HG03039 (cell line): Measurements from ENCODE around the gene FXYD4.
"Not testable (repeated sequence)": the region's sequence is repeated elsewhere in the genome, so short reads cannot be mapped to it uniquely, and the experiment has no call there.

ENCODE experiments used
- ATAC-seq: cut with Tn5 transposase; IDR thresholded peaks from one replicate; pipeline ENCODE4 v1.9.1; 2021; ENCODE audit warnings: mild to moderate bottlenecking, moderate library complexity; ENCODE audit not compliant: unreplicated experiment

The FXYD4 gene

GRCh38 chr10:43374194-43374593 lies 2.8 kb downstream of the FXYD4 start:
- no peak for ATAC-seq

- no peak for ATAC-seq
Measured at GRCh38 chr10:43375401-43376020, 4.1 kb downstream of the FXYD4 start.

DNA sequence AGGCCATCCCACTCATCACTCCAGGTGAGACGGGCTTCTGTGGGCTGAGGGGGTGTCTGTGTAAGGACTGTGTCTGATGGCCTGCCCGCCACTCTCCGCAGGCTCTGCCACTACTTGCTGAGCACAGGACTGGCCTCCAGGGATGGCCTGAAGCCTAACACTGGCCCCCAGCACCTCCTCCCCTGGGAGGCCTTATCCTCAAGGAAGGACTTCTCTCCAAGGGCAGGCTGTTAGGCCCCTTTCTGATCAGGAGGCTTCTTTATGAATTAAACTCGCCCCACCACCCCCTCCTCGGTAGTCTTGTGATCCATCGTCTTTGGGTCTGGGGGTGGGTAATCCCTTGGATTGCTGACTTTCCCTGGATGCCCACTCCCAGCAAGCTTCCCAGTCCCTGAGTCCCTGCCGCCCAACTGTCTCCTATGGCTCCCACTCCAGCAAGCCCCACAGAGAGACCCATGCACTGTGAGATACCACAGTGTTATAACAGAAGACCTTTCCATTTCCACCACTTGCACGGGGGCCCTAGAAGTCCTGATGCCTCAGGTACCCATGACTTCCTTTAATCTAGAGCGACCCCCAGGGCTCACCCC lies 4.7 kb downstream of the FXYD4 start:
- no peak for ATAC-seq

DNA sequence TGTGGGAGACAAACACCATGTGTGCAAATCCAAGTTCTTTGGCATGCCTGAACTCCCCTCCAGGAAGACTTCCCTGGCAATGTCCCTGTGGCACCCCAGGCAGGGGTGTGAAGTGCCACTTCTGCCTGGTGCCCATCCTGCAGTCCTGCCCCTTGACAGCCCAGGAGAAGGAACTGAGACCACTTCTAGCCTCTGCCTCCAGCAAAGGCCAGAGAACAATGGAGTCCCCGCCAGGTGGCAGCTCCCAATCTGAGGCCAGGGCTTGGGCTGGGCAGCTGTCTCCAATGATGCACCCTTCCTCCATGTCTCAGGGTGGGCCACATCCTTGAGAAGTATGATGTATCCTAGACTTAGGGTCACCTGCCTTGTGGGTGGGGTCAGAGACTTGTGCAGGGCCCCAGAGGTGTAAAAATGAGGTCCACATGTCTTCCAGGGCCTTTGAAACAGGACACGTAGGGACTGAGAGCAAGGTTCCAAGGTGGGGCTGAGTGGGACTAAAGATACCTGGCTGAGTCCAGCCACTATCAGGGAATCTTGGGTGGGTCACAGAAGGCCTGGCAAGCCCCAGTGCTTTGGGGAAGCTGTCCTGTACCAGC lies 5.5 kb downstream of the FXYD4 start:
- no peak for ATAC-seq

- no peak for ATAC-seq
Measured at GRCh38 chr10:43377424-43377883, 6.0 kb downstream of the FXYD4 start.

- no peak for ATAC-seq
Measured at GRCh38 chr10:43380610-43381222, 9.3 kb downstream of the FXYD4 start.

DNA sequence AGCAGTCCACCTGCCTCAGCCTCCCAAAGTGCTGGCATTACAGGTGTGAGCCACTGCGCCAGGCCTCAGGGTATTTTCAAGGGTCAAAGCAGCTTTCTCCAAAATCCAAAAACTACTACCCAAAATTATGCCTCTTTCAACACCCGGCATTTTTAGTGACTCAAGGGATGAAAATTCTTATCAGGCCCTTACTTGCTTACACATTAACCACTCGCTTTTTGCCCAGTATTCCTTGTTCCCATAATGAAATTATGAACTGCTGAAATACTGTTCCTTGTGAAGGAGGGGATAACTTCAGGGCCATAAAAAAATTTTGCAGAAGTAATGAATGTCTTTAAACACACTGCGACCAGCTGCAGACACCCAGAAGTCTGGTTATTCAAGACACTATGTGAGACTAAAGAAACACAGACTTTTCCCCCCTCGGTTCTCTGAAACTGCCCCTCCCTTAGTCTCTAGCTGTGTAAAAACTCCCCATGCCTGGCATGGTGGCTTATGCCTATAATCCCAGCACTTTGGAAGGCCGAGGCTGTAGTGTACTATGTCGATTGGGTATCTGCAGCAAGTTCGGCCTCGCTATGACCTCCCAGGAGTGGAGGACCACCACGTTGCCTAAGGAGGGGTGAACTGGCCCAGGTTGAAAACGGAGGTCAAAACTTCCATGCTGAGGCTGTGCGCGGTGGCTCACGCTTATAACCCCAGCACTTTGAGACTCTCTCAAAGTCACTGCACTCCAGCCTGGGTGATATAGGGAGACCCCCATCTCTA lies 12.0 kb downstream of the FXYD4 start:
- no peak for ATAC-seq

DNA sequence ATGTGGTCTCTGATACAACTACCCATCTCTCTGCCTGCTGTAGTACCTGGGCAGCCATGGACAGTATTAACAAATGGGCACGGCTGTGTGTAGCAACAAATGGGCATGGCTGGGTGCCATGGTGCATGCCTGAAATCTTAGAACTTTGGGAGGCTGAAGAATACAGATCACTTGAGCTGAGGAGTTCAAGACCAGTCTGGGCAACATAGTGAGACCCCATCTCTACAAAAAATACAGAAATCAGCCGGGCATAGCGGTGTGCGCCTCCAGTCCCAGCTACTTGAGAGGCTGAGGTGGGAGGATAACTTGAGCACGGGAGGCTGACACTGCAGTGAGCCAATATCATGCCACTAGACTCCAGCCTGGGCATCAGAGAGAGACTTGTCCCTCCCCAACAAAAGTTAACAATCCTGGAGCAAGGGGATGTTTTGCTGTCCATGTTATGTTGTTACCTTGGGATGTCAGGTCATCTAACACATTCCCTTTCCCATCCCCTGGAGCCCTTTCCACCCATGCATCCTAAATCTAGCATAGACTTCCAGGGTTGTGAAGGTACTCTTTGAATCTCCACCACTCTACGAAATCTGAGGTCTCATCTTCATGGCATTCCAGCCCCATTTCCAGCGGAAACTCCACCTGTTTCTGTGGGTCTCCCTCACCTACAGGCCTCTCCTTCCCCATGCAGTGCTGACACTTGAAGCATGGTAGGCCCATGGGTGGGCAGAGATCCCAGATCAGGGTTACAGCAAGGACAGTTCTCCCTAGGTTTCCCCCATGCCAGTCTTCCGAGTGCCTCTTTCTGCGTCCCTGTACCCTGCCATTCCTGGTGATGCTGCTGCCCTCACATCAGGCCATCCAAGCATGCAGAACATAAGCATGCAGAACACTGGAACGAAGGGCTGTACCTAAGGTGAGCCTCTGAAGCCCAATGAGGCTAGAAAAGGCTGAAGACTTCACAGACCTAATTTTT lies 13.1 kb downstream of the FXYD4 start:
- no peak for ATAC-seq

DNA sequence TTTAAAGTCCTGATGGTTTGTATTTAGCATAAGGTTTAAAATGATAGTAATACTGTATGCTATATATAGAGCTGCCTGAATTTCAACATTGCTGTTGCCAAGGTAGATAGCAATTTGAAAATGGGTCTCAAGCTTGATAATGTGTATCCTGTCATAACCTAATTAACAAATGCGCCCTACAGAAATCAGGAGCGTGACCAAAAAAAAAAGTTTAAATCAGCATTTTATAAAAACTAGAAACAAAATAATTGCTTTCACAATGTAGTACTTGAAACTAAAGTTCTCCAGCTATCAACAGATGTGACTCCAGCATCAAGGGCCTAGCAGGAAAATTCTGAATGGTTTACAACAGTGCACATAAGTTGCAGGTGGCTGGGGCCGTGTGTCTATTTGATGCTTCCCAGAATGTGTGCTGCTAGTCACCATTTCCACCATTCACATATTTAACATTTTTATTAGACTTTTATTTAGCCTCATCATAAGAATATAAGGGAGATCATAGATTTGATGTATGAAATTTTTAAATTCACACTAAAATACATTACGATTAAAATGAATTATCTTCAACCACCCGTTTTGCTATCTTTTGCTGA lies 14.1 kb downstream of the FXYD4 start:
- ATAC-seq = no peak

DNA sequence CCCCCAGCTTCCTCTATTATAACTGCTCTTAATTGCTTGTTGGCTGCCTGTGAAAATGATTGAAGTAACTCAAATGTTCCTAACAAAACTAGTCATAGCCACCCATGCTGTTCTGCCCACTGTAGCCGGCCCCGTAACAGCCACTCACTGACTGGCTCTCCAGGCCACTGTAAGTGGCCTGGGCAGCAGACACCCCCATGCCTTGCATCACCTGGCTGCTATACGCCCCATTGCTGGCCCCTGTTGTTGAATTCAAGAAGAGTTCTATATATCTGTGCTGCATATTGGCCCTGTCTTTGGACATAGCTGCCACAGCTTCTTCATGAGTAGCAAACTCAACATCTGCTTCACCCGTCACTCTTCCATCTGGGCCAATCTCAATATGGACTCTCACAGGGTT lies 15.1 kb downstream of the FXYD4 start:
- no peak for ATAC-seq

GRCh38 chr10:43386981-43387677 lies 15.7 kb downstream of the FXYD4 start:
- no peak for ATAC-seq

- ATAC-seq = no peak
Measured at GRCh38 chr10:43387678-43388032, 16.2 kb downstream of the FXYD4 start.

GRCh38 chr10:43389867-43390266 lies 18.4 kb downstream of the FXYD4 start:
- ATAC-seq = no peak

- ATAC-seq = no peak
Measured at GRCh38 chr10:43390333-43390732, 18.9 kb downstream of the FXYD4 start.

- ATAC-seq = no peak
Measured at GRCh38 chr10:43390759-43391158, 19.3 kb downstream of the FXYD4 start.

- ATAC-seq = no peak
Measured at GRCh38 chr10:43391496-43391895, 20.1 kb downstream of the FXYD4 start.

- ATAC-seq = no peak
Measured at GRCh38 chr10:43392748-43393147, 21.3 kb downstream of the FXYD4 start.

- not testable (repeated sequence) for ATAC-seq
Measured at GRCh38 chr10:43393186-43393585, 21.8 kb downstream of the FXYD4 start.
